Heart left ventricle (tissue), 13 donors: Measurements from ENCODE around the gene KIF26A.

Source experiments
- CTCF ChIP-seq, 12 donors: fragments of 200-600 bp; sonication (generic) in 4 of 12; IDR thresholded peaks; one replicate each; pipeline versions ENCODE4 v1.5.0 to v1.8.0; 2018 to 2022; ENCODE audit warnings: antibody characterized with exemption in 12 of 12, mild to moderate bottlenecking in 5 of 12
- POLR2A ChIP-seq, 2 donors: fragments of 450-650 bp; IDR thresholded peaks; one replicate each; pipeline ENCODE4 v1.6.1; 2017; ENCODE audit warnings: antibody characterized with exemption in 2 of 2, mild to moderate bottlenecking in 2 of 2, moderate library complexity in 2 of 2
- donor health status: ischemic (EF 13 %, LVEDD 7.1; RV severe dilation, severe dysfunction).
- donor health status: DM: no; HTN: yes; CAD: no.
- donor health status: DM: no; HTN: no; CAD: no.
- donor health status: ischemic (EF 25% LVEDD 6.9; RV normal size, moderate dysfunction).
- donor health status: ischemic (EF 25% LVEDD 5.7; RV mildly dilated, moderate dysfunction).
- donor health status: ischemic (EF 35%, LVEDD 5.7; RV mildly dilated, moderate dysfunction).
- donor health status: nonischemic (EF 11% LVEDD 7.7; RV severe dilation, severe dysfunction).
- donor health status: DM: yes; HTN: yes; CAD: no.
- donor health status: PGD.
- donor health status: ischemic (EF 29% LVEDD 5.4; RV normal size, mild dysfunction).
- donor health status: nonischemic (EF 23%, LVEDD 6.1; RV moderate dilation, normal function).

- TF ChIP-seq CTCF (IDR thresholded peaks at IDR 0.05) (no peak), POLR2A (IDR thresholded peaks at IDR 0.05) (no peak)
These were observed 39.9 kb downstream of the KIF26A start for GRCh38 chr14:104178279-104178678.
